Activated CD4-positive, alpha-beta memory T cell treated with anti-CD3 and anti-CD28 coated beads, Interleukin-2, amount 10 ng/mL, durations not matched to agents 7 days and 5 days (primary cell): ENCODE results near the gene NAALADL2. TPM values are rescaled to one million over a fixed set of nuclear protein-coding genes. Genes with fewer than 3 reads are reported as not detected.

ENCODE experiments used
- CTCF ChIA-PET: fragments of 350-600 bp; sonication (Branson Sonifier 250); formaldehyde crosslinking; loops from one replicate; lab custom pipeline; 2021; ENCODE audit warnings: antibody characterized with exemption, inconsistent platforms; lab: Charles Lee
- POLR2A ChIA-PET: fragments of 350-600 bp; sonication (Branson Sonifier 250); formaldehyde crosslinking; loops from one replicate; lab custom pipeline; 2021; ENCODE audit warnings: antibody characterized with exemption; lab: Charles Lee
- DNase-seq: peaks from one replicate; pipeline ENCODE4 v3.0.0-alpha.2; 2020
- H3K27ac Mint-ChIP-seq: one replicate; pipeline ENCODE4 v1.8.0; 2021; ENCODE audit warnings: mild to moderate bottlenecking, mixed read lengths
- H3K27me3 Mint-ChIP-seq: one replicate; pipeline ENCODE4 v1.8.0; 2021; ENCODE audit warnings: mixed read lengths
- H3K36me3 Mint-ChIP-seq: one replicate; pipeline ENCODE4 v1.8.0; 2021; ENCODE audit warnings: low read depth, mixed read lengths
- H3K4me1 Mint-ChIP-seq: one replicate; pipeline ENCODE4 v1.8.0; 2021; ENCODE audit warnings: mixed read lengths
- H3K4me3 Mint-ChIP-seq: one replicate; pipeline ENCODE4 v1.8.0; 2021; ENCODE audit warnings: mild to moderate bottlenecking, mixed read lengths
- H3K9me3 Mint-ChIP-seq: one replicate; pipeline ENCODE4 v1.8.0; 2021; ENCODE audit warnings: mixed read lengths
- total RNA-seq, 2 experiments: library from RNA; stranded (reverse); gene quantifications; one replicate each; pipeline ENCODE4 v1.2.3, GENCODE V29; 2021

Gene NAALADL2
- total RNA-seq, 2 experiments from 2014 or later = not detected

- Mint-ChIP-seq H3K4me1 (no peaks in the 10 kb centered on the region), H3K27me3 (no peaks in the 10 kb centered on the region), H3K9me3 (peaks cover 14% of the 10 kb centered on the region), H3K36me3 (no peaks in the 10 kb centered on the region), H3K27ac (no peak overlapping the region), H3K4me3 (no peak overlapping the region)
- ChIA-PET POLR2A (no interaction called here), CTCF (no interaction called here)
- DNase-seq = no peak
Observed at GRCh38 chr3:175732017-175732416, 872.9 kb downstream of the NAALADL2 start.

- Mint-ChIP-seq H3K36me3 (no peaks in the 10 kb centered on the region), H3K4me1 (no peaks in the 10 kb centered on the region), H3K9me3 (peaks cover 14% of the 10 kb centered on the region), H3K4me3 (no peak overlapping the region), H3K27me3 (no peaks in the 10 kb centered on the region), H3K27ac (no peak overlapping the region)
- CTCF ChIA-PET = no interaction called here
- no peak for DNase-seq
- POLR2A ChIA-PET = no interaction called here
Observed at GRCh38 chr3:175735866-175736265, 876.7 kb downstream of the NAALADL2 start.

GRCh38 chr3:175737646-175738572 lies 878.8 kb downstream of the NAALADL2 start:
- ChIA-PET CTCF (no interaction called here), POLR2A (no interaction called here)
- no peak for DNase-seq
- no peak overlapping the region for H3K4me3 Mint-ChIP-seq
- peaks cover 17% of the 10 kb centered on the region for H3K9me3 Mint-ChIP-seq
- no peaks in the 10 kb centered on the region for H3K36me3 Mint-ChIP-seq
- H3K27me3 Mint-ChIP-seq = no peaks in the 10 kb centered on the region
- H3K4me1 Mint-ChIP-seq = no peaks in the 10 kb centered on the region
- H3K27ac Mint-ChIP-seq = no peak overlapping the region

DNA sequence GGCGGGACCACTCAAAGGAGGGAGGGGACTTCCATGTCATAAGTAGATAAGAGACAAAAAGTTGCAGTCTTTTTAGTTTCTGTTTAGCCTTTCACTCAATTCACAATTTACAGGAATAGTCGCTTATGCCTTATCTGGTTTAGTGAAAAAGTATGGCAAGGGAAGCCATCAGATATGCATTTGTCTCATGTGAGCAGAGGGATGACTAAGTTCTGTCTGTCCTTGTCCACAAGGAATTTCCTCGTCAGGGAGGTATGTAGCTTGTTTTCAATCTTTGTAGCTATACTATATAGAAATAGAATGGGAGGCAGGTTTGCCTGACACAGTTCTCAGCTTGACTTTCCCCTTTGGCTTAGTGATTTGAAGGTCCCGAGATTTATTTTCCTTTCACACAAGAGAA lies 882.8 kb downstream of the NAALADL2 start:
- Mint-ChIP-seq H3K27me3 (no peaks in the 10 kb centered on the region), H3K36me3 (no peaks in the 10 kb centered on the region), H3K4me1 (no peaks in the 10 kb centered on the region), H3K4me3 (no peak overlapping the region), H3K27ac (no peak overlapping the region), H3K9me3 (peaks cover 7% of the 10 kb centered on the region)
- no peak for DNase-seq
- CTCF ChIA-PET = no interaction called here
- POLR2A ChIA-PET = no interaction called here

DNA sequence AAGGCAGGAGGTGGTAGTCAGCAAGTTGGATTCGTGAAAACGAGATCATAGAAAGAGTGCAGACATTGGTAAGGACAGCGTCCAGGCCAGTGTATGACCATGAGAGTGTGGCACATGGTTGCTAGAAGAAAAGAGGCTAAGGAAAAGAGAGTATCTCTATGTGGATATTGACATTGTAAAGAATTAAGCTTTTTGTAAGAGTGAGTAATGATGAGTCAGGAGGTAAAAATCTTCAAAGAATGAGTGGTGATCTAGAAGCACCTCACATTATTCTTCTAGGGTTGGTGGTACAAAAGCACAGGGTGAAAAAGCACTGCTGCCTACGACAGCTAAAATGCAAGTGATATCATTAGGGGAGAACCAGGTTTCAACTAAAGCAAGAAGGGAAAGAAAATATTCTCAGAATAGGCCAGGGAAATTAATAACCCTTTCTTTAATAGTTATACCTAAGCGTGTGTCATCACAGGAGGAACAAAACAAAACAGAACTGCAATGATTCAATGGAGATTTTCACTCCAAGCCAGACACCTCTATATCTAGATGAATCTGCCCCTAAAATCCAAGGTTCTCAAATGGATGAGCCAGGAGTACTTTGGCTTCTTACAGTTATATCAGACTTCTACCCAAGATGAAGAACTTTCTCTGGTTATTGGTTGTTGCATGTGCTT lies 884.7 kb downstream of the NAALADL2 start:
- H3K27ac Mint-ChIP-seq = no peak overlapping the region
- H3K36me3 Mint-ChIP-seq = no peaks in the 10 kb centered on the region
- DNase-seq = no peak
- ChIA-PET POLR2A (no interaction called here), CTCF (no interaction called here)
- H3K4me1 Mint-ChIP-seq = no peaks in the 10 kb centered on the region
- H3K27me3 Mint-ChIP-seq = no peaks in the 10 kb centered on the region
- H3K4me3 Mint-ChIP-seq = no peak overlapping the region
- peaks cover 7% of the 10 kb centered on the region for H3K9me3 Mint-ChIP-seq

- DNase-seq = no peak
- POLR2A ChIA-PET = no interaction called here
- no peak overlapping the region for H3K27ac Mint-ChIP-seq
- no peaks in the 10 kb centered on the region for H3K36me3 Mint-ChIP-seq
- no peaks in the 10 kb centered on the region for H3K27me3 Mint-ChIP-seq
- CTCF ChIA-PET = no interaction called here
- no peaks in the 10 kb centered on the region for H3K4me1 Mint-ChIP-seq
- H3K9me3 Mint-ChIP-seq = peaks cover 7% of the 10 kb centered on the region
- no peak overlapping the region for H3K4me3 Mint-ChIP-seq
Observed at GRCh38 chr3:175746308-175746707, 887.2 kb downstream of the NAALADL2 start.

- Mint-ChIP-seq H3K4me3 (no peak overlapping the region), H3K27ac (no peak overlapping the region), H3K36me3 (no peaks in the 10 kb centered on the region), H3K9me3 (peaks cover 4% of the 10 kb centered on the region), H3K27me3 (no peaks in the 10 kb centered on the region), H3K4me1 (no peaks in the 10 kb centered on the region)
- DNase-seq = no peak
- CTCF ChIA-PET = no interaction called here
- POLR2A ChIA-PET = no interaction called here
Observed at GRCh38 chr3:175748087-175748730, 889.1 kb downstream of the NAALADL2 start.

- no peaks in the 10 kb centered on the region for H3K9me3 Mint-ChIP-seq
- no peaks in the 10 kb centered on the region for H3K4me1 Mint-ChIP-seq
- DNase-seq = no peak
- H3K36me3 Mint-ChIP-seq = no peaks in the 10 kb centered on the region
- POLR2A ChIA-PET = no interaction called here
- H3K4me3 Mint-ChIP-seq = no peak overlapping the region
- no peaks in the 10 kb centered on the region for H3K27me3 Mint-ChIP-seq
- CTCF ChIA-PET = no interaction called here
- H3K27ac Mint-ChIP-seq = no peak overlapping the region
Observed at GRCh38 chr3:175749981-175750380, 890.8 kb downstream of the NAALADL2 start.

DNA sequence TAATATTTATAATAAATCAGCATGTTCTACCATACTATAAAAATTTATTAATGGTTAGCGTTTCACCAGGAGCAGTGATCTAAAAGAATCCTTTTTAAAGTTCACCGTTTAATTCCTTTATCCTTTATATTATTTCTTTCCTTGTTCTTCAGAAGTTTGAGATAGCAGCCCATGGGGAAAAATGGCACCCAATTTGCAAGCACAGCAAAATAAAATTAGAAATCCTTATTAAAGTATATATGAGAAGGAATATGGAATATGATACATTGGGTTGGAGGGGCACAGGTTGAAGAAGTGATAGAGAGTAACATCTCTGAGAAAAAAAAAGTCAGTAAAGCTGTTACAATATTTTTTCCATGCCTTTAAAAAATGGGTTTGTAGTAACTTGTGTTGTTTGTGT lies 892.0 kb downstream of the NAALADL2 start:
- DNase-seq = no peak

GRCh38 chr3:175763948-175764347 lies 904.8 kb downstream of the NAALADL2 start:
- Mint-ChIP-seq H3K9me3 (no peaks in the 10 kb centered on the region), H3K36me3 (no peaks in the 10 kb centered on the region), H3K27me3 (no peaks in the 10 kb centered on the region), H3K4me1 (no peaks in the 10 kb centered on the region), H3K4me3 (no peak overlapping the region), H3K27ac (no peak overlapping the region)
- ChIA-PET CTCF (no interaction called here), POLR2A (no interaction called here)
- no peak for DNase-seq

More for the DNA sequence above, 892.0 kb downstream of the NAALADL2 start:
- Mint-ChIP-seq H3K27ac (no peak overlapping the region), H3K36me3 (no peaks in the 10 kb centered on the region), H3K27me3 (no peaks in the 10 kb centered on the region), H3K4me3 (no peak overlapping the region), H3K4me1 (no peaks in the 10 kb centered on the region), H3K9me3 (no peaks in the 10 kb centered on the region)
- ChIA-PET POLR2A (no interaction called here), CTCF (no interaction called here)

DNA sequence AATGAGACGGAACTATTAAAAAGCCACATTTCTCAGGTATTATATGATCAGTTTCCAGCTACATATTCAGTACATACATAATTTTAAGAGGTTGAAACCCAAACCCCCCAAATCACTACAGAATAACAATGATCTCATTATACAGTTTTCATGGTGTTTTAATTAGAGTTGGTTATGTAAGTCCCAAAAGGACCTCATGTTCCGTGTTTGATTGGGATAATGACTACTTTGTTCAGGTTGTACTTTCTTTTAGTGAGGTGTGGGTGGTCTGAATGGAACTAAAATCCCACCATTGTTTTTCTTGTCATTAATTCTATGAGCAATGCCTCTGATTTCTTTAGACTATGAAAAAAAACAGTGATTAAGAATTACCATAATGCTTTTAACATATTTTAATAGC lies 905.6 kb downstream of the NAALADL2 start:
- Mint-ChIP-seq H3K4me3 (no peak overlapping the region), H3K4me1 (no peaks in the 10 kb centered on the region), H3K9me3 (no peaks in the 10 kb centered on the region), H3K36me3 (no peaks in the 10 kb centered on the region), H3K27me3 (no peaks in the 10 kb centered on the region), H3K27ac (no peak overlapping the region)
- ChIA-PET CTCF (no interaction called here), POLR2A (no interaction called here)
- DNase-seq = no peak

GRCh38 chr3:175770426-175770825 lies 911.3 kb downstream of the NAALADL2 start:
- ChIA-PET CTCF (no interaction called here), POLR2A (no interaction called here)
- DNase-seq = no peak
- no peaks in the 10 kb centered on the region for H3K4me1 Mint-ChIP-seq
- H3K27ac Mint-ChIP-seq = no peak overlapping the region
- no peaks in the 10 kb centered on the region for H3K36me3 Mint-ChIP-seq
- H3K27me3 Mint-ChIP-seq = no peaks in the 10 kb centered on the region
- no peaks in the 10 kb centered on the region for H3K9me3 Mint-ChIP-seq
- no peak overlapping the region for H3K4me3 Mint-ChIP-seq

DNA sequence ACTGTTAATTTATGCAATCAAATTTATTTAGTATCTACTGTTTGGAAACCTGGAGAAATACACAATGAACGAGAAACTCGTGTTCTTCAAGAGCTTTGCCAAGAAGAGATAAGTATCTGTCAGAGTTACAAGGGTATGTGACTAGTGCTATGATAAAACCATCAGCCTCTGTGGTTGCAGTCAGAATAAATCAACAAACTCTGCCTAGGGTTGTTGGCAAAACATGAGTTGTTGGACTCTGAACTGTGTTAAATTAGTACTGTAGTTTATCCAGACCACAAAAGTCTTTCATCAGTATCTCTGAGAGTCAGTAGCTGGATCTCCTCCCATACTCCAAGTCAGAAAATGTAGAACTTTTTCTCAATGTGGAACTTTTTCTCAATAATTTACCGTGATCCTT lies 918.4 kb downstream of the NAALADL2 start:
- H3K27ac Mint-ChIP-seq = no peak overlapping the region
- DNase-seq = no peak
- no peaks in the 10 kb centered on the region for H3K36me3 Mint-ChIP-seq
- H3K4me1 Mint-ChIP-seq = no peaks in the 10 kb centered on the region
- POLR2A ChIA-PET = no interaction called here
- no peak overlapping the region for H3K4me3 Mint-ChIP-seq
- H3K9me3 Mint-ChIP-seq = peaks cover 2% of the 10 kb centered on the region
- CTCF ChIA-PET = no interaction called here
- no peaks in the 10 kb centered on the region for H3K27me3 Mint-ChIP-seq
